ENCODE results near the gene GUCY1A1.

GUCY1A1 gene

GRCh38 chr4:155659176-155659575, 7.5 kb upstream of the GUCY1A1 start:
- DNase-seq (ENCODE audit: low read depth in 2 of 2) = no peak

- no peak for DNase-seq (ENCODE audit: low read depth in 2 of 2)
These were observed 6.2 kb upstream of the GUCY1A1 start for GRCh38 chr4:155660436-155660835.

GRCh38 chr4:155665054-155665453, 1.6 kb upstream of the GUCY1A1 start:
- no peak for DNase-seq (ENCODE audit: low read depth in 2 of 2)

GRCh38 chr4:155667222-155667567, 547 bp downstream of the GUCY1A1 start:
- DNase-seq (ENCODE audit: low read depth in 2 of 2) = no peak

GRCh38 chr4:155667568-155668511, 1.2 kb downstream of the GUCY1A1 start:
- no peak for DNase-seq (ENCODE audit: low read depth in 2 of 2)

GRCh38 chr4:155668707-155669220, 2.1 kb downstream of the GUCY1A1 start:
- no peak for DNase-seq (ENCODE audit: low read depth in 2 of 2)

GRCh38 chr4:155672342-155672741, 5.7 kb downstream of the GUCY1A1 start:
- DNase-seq (ENCODE audit: low read depth in 2 of 2) = no peak

- no peak for DNase-seq (ENCODE audit: low read depth in 2 of 2)
These were observed 6.9 kb downstream of the GUCY1A1 start for GRCh38 chr4:155673453-155673979.

GRCh38 chr4:155674669-155675071, 8.0 kb downstream of the GUCY1A1 start:
- DNase-seq (ENCODE audit: low read depth in 2 of 2) = no peak

- no peak for DNase-seq (ENCODE audit: low read depth in 2 of 2)
These were observed 9.2 kb downstream of the GUCY1A1 start for GRCh38 chr4:155675709-155676429.

GRCh38 chr4:155676430-155676825, 9.8 kb downstream of the GUCY1A1 start:
- DNase-seq (ENCODE audit: low read depth in 2 of 2) = no peak

GRCh38 chr4:155678011-155678410, 11.4 kb downstream of the GUCY1A1 start:
- no peak for DNase-seq (ENCODE audit: low read depth in 2 of 2)

GRCh38 chr4:155679343-155679742, 12.7 kb downstream of the GUCY1A1 start:
- DNase-seq (ENCODE audit: low read depth in 2 of 2) = no peak

GRCh38 chr4:155681886-155682285, 15.2 kb downstream of the GUCY1A1 start:
- DNase-seq (ENCODE audit: low read depth in 2 of 2) = no peak

- no peak for DNase-seq (ENCODE audit: low read depth in 2 of 2)
These were observed 17.8 kb downstream of the GUCY1A1 start for GRCh38 chr4:155684423-155684822.

- DNase-seq (ENCODE audit: low read depth in 2 of 2) = no peak
These were observed 18.4 kb downstream of the GUCY1A1 start for GRCh38 chr4:155684892-155685541.

GRCh38 chr4:155687380-155687982, 20.8 kb downstream of the GUCY1A1 start:
- DNase-seq (ENCODE audit: low read depth in 2 of 2) = no peak

GRCh38 chr4:155688211-155688610, 21.6 kb downstream of the GUCY1A1 start:
- DNase-seq (ENCODE audit: low read depth in 2 of 2) = no peak

- no peak for DNase-seq (ENCODE audit: low read depth in 2 of 2)
These were observed 22.2 kb downstream of the GUCY1A1 start for GRCh38 chr4:155688860-155689259.

- DNase-seq (ENCODE audit: low read depth in 2 of 2) = no peak
These were observed 23.6 kb downstream of the GUCY1A1 start for GRCh38 chr4:155690044-155690837.

GRCh38 chr4:155692361-155692760, 25.7 kb downstream of the GUCY1A1 start:
- DNase-seq (ENCODE audit: low read depth in 2 of 2) = no peak
